ENCODE data around the gene AIP. TPM values are rescaled to one million over a fixed set of nuclear protein-coding genes. Genes with fewer than 3 reads are reported as not detected.
A peak's percentile ranks its signal among the peaks of the same experiment; 100 is the strongest.

AIP gene
- total and polyA plus RNA-seq, 2 donors from 2014 or later, result 61.5 to 135 TPM

GRCh38 chr11:67445515-67445914 lies 37.3 kb upstream of the AIP start:
- Histone ChIP-seq H3K9ac (ENCODE audit: low read length in 3 of 3) (no peak overlapping the region), H3K36me3 (ENCODE audit: control insufficient read depth in 2 of 3, insufficient read depth in 3 of 3, low read length in 3 of 3) (no peaks in the 10 kb centered on the region), H3K27me3 (ENCODE audit: control insufficient read depth, insufficient read depth, low read length) (no peaks in the 10 kb centered on the region), H3K27ac (ENCODE audit: low read depth in 2 of 2, low read length in 2 of 2) (no peak overlapping the region), H3K4me1 (ENCODE audit: control insufficient read depth in 2 of 3, insufficient read depth in 2 of 3, low read depth in 1 of 3, low read length in 3 of 3) (peaks cover 0 to 12% (median 3%) of the 10 kb centered on the region in 3 donors), H3K4me3 (ENCODE audit: low read length in 3 of 3) (no peak overlapping the region), H3K9me3 (ENCODE audit: control insufficient read depth in 2 of 3, insufficient read depth in 1 of 3, low read length in 3 of 3) (no peaks in the 10 kb centered on the region)
- no peak for FAIRE-seq
- intact Hi-C loops (cut with DNase I), result no loop called here
- peak in 1 of 5 donors; percentile 41 for DNase-seq
- TF ChIP-seq, protein P1, sequence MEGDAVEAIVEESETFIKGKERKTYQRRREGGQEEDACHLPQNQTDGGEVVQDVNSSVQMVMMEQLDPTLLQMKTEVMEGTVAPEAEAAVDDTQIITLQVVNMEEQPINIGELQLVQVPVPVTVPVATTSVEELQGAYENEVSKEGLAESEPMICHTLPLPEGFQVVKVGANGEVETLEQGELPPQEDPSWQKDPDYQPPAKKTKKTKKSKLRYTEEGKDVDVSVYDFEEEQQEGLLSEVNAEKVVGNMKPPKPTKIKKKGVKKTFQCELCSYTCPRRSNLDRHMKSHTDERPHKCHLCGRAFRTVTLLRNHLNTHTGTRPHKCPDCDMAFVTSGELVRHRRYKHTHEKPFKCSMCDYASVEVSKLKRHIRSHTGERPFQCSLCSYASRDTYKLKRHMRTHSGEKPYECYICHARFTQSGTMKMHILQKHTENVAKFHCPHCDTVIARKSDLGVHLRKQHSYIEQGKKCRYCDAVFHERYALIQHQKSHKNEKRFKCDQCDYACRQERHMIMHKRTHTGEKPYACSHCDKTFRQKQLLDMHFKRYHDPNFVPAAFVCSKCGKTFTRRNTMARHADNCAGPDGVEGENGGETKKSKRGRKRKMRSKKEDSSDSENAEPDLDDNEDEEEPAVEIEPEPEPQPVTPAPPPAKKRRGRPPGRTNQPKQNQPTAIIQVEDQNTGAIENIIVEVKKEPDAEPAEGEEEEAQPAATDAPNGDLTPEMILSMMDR (IDR thresholded peaks at IDR 0.05; ENCODE audit: borderline replicate concordance, extremely low read depth, insufficient read depth), result no peak

- Histone ChIP-seq H3K4me3 (ENCODE audit: low read length in 3 of 3) (no peak overlapping the region), H3K9me3 (ENCODE audit: control insufficient read depth in 2 of 3, insufficient read depth in 1 of 3, low read length in 3 of 3) (no peaks in the 10 kb centered on the region), H3K9ac (ENCODE audit: low read length in 3 of 3) (no peak overlapping the region), H3K27me3 (ENCODE audit: control insufficient read depth, insufficient read depth, low read length) (no peaks in the 10 kb centered on the region), H3K27ac (ENCODE audit: low read depth in 2 of 2, low read length in 2 of 2) (no peak overlapping the region), H3K36me3 (ENCODE audit: control insufficient read depth in 2 of 3, insufficient read depth in 3 of 3, low read length in 3 of 3) (no peaks in the 10 kb centered on the region), H3K4me1 (ENCODE audit: control insufficient read depth in 2 of 3, insufficient read depth in 2 of 3, low read depth in 1 of 3, low read length in 3 of 3) (peaks cover 0 to 4% (median 3%) of the 10 kb centered on the region in 3 donors)
- DNase-seq (peak in 1 of 5 donors; percentile 48), FAIRE-seq (no peak)
- intact Hi-C loops (cut with DNase I), result no loop called here
- TF ChIP-seq, protein P1 (IDR thresholded peaks at IDR 0.05; ENCODE audit: borderline replicate concordance, extremely low read depth, insufficient read depth), result no peak
Observed at GRCh38 chr11:67448220-67448609, 34.6 kb upstream of the AIP start.

DNA sequence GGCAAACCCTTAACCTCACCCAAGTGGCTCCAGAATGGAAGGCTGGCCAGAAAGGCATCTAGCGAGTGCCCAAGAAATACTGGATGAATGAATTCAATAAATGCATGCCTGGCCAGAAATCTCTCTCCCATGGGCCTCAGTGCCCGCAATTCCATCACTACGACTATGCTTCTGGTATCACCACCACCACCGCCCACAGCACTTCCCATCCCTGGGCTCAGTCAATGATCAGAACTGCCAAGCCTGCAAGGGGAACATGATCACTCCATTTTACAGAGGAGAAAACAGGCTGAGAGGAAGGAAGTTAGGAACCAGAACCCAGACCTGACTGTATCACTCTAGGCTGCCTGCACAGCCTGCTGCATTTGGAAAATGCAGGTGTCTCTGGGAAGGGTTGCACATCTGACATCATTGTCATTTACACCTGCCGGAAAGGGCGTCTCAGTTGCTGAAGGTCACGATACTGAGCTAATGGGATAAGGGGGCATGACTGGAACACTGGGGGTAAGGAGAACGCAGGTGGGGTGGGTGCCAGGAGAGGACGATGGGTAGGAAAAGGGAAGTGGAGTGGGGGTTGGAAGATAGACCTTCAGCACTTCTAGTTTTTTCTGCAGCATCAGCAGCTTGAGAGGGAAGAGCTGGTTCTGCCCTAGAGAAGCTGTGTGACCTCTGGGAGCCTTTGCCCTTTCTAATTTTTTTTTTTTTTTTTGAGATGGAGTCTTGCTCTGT lies 33.5 kb upstream of the AIP start:
- FAIRE-seq (no peak), DNase-seq (no peak)
- H3K36me3 ChIP-seq (ENCODE audit: control insufficient read depth in 2 of 3, insufficient read depth in 3 of 3, low read length in 3 of 3), result no peaks in the 10 kb centered on the region
- intact Hi-C loops (cut with DNase I), result no loop called here
- TF ChIP-seq, protein P1 (IDR thresholded peaks at IDR 0.05; ENCODE audit: borderline replicate concordance, extremely low read depth, insufficient read depth), result no peak
- H3K4me1 ChIP-seq (ENCODE audit: control insufficient read depth in 2 of 3, insufficient read depth in 2 of 3, low read depth in 1 of 3, low read length in 3 of 3), result peaks cover 0 to 4% (median 3%) of the 10 kb centered on the region in 3 donors
- H3K9me3 ChIP-seq (ENCODE audit: control insufficient read depth in 2 of 3, insufficient read depth in 1 of 3, low read length in 3 of 3), result no peaks in the 10 kb centered on the region
- H3K27ac ChIP-seq (ENCODE audit: low read depth in 2 of 2, low read length in 2 of 2), result no peak overlapping the region
- no peak overlapping the region for H3K9ac ChIP-seq (ENCODE audit: low read length in 3 of 3)
- no peaks in the 10 kb centered on the region for H3K27me3 ChIP-seq (ENCODE audit: control insufficient read depth, insufficient read depth, low read length)
- no peak overlapping the region for H3K4me3 ChIP-seq (ENCODE audit: low read length in 3 of 3)

All from kidney (tissue), 14 donors.